C4-2B (cell line): ENCODE data around the gene SHB.

Source experiments
- ZFX ChIP-seq: fragments of 450-650 bp; IDR thresholded peaks from 2 replicates; pipeline ENCODE4 v1.6.1; 2017
- TF ChIP-seq, protein P1 (sequence below): fragments of 450-650 bp; conservative IDR thresholded peaks from 2 replicates; pipeline ENCODE4 v1.5.1; 2017; ENCODE audit warnings: mild to moderate bottlenecking

DNA sequence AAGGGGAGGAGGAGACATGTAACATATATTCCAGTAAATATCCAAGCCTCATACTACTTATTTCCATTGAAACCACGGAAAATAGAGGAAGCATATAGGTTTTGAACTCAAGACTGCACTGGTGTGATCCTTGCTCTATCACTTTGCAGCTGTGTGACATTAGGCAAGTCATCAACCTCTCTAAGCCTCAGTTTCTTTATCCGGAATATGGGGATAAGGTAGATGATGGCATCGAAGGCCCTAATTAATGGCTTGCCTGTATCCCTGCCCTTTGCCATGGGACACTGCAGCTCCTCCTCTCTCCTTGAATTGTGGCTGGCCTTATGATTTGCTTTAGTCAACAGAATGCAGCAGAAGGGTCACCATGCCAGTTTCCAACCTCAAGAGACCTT lies 6.9 kb downstream of the SHB start:
- TF ChIP-seq, protein P1, sequence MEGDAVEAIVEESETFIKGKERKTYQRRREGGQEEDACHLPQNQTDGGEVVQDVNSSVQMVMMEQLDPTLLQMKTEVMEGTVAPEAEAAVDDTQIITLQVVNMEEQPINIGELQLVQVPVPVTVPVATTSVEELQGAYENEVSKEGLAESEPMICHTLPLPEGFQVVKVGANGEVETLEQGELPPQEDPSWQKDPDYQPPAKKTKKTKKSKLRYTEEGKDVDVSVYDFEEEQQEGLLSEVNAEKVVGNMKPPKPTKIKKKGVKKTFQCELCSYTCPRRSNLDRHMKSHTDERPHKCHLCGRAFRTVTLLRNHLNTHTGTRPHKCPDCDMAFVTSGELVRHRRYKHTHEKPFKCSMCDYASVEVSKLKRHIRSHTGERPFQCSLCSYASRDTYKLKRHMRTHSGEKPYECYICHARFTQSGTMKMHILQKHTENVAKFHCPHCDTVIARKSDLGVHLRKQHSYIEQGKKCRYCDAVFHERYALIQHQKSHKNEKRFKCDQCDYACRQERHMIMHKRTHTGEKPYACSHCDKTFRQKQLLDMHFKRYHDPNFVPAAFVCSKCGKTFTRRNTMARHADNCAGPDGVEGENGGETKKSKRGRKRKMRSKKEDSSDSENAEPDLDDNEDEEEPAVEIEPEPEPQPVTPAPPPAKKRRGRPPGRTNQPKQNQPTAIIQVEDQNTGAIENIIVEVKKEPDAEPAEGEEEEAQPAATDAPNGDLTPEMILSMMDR: no peak
- no peak for TF ChIP-seq ZFX
